T-helper 17 cell (primary cell): ENCODE measurements around the gene FAXDC2. TPM values are rescaled to one million over a fixed set of nuclear protein-coding genes. Genes with fewer than 3 reads are reported as not detected.
"Not testable (repeated sequence)": the region's sequence is repeated elsewhere in the genome, so short reads cannot be mapped to it uniquely, and the experiment has no call there.

Experiments
- ATAC-seq: fragments of 150-1000 bp; cut with Tn5 transposase; 2 replicates; pipeline ENCODE4 v1.10.0; 2021; ENCODE audit warnings: mild to moderate bottlenecking, moderate library complexity
- DNase-seq, 3 donors: peaks; one replicate each; pipeline versions ENCODE4 v3.0.0 to v3.0.0-alpha.2; 2020 to 2021
- H3K9me3 ChIP-seq: one replicate; pipeline ENCODE4 v1.7.0; 2013; ENCODE audit warnings: low read length, mild to moderate bottlenecking; ENCODE audit not compliant: control insufficient read depth, poor library complexity, severe bottlenecking
- H3K27ac Mint-ChIP-seq: one replicate; pipeline ENCODE4 v1.8.0; 2022; ENCODE audit warnings: mild to moderate bottlenecking, moderate library complexity, mixed read lengths
- H3K27me3 Mint-ChIP-seq: one replicate; pipeline ENCODE4 v1.8.0; 2022; ENCODE audit warnings: mixed read lengths
- H3K36me3 Mint-ChIP-seq: one replicate; pipeline ENCODE4 v1.8.0; 2022; ENCODE audit warnings: low read depth, mixed read lengths
- H3K4me1 Mint-ChIP-seq: one replicate; pipeline ENCODE4 v1.8.0; 2022; ENCODE audit warnings: mild to moderate bottlenecking, mixed read lengths
- H3K4me3 Mint-ChIP-seq: one replicate; pipeline ENCODE4 v1.8.0; 2022; ENCODE audit warnings: mild to moderate bottlenecking, moderate library complexity, mixed read lengths
- total RNA-seq, 4 donors: library from RNA in 2 of 4; stranded (reverse) in 2 of 4; gene quantifications; one replicate each; pipeline ENCODE4 v1.2.3 and lab custom pipeline; 2022 to 2026

The FAXDC2 gene
- total RNA-seq, 2 donors from 2014 or later = 1.1 to 36.8 TPM

- ATAC-seq = not testable (repeated sequence)
Measured at GRCh38 chr5:154832804-154833203, 17.6 kb downstream of the FAXDC2 start.

GRCh38 chr5:154831451-154831850 is 19.0 kb downstream of the FAXDC2 start:
- Mint-ChIP-seq H3K36me3 (no peaks in the 10 kb centered on the region), H3K4me3 (no peak overlapping the region), H3K4me1 (peaks cover 25% of the 10 kb centered on the region), H3K27ac (peak overlapping the region; percentile 90), H3K27me3 (no peaks in the 10 kb centered on the region)
- DNase-seq (no peak), ATAC-seq (no peak)
- H3K9me3 ChIP-seq = no peaks in the 10 kb centered on the region

More at GRCh38 chr5:154832804-154833203, 17.6 kb downstream of the FAXDC2 start:
- peaks cover 25% of the 10 kb centered on the region for H3K4me1 Mint-ChIP-seq
- DNase-seq, H3K27ac Mint-ChIP-seq, H3K4me3 Mint-ChIP-seq, H3K36me3 Mint-ChIP-seq, H3K9me3 ChIP-seq, H3K27me3 Mint-ChIP-seq: not testable (repeated sequence)

- H3K36me3 Mint-ChIP-seq = peaks cover 2% of the 10 kb centered on the region
Measured at GRCh38 chr5:154830596-154830995, 19.8 kb downstream of the FAXDC2 start.

GRCh38 chr5:154830219-154830595 is 20.2 kb downstream of the FAXDC2 start:
- Mint-ChIP-seq H3K4me1 (peaks cover 31% of the 10 kb centered on the region), H3K27ac (peak overlapping the region; percentile 90), H3K36me3 (peaks cover 2% of the 10 kb centered on the region), H3K4me3 (peak overlapping the region; percentile 75), H3K27me3 (no peaks in the 10 kb centered on the region)
- ATAC-seq = no peak
- DNase-seq = no peak
- H3K9me3 ChIP-seq = no peaks in the 10 kb centered on the region

More at GRCh38 chr5:154830596-154830995, 19.8 kb downstream of the FAXDC2 start:
- peak overlapping the region; percentile 90 for H3K27ac Mint-ChIP-seq
- H3K27me3 Mint-ChIP-seq = no peaks in the 10 kb centered on the region
- no peaks in the 10 kb centered on the region for H3K9me3 ChIP-seq
- peaks cover 30% of the 10 kb centered on the region for H3K4me1 Mint-ChIP-seq
- peak overlapping the region; percentile 75 for H3K4me3 Mint-ChIP-seq
- DNase-seq (no peak), ATAC-seq (no peak)

- H3K9me3 ChIP-seq = no peaks in the 10 kb centered on the region
- Mint-ChIP-seq H3K4me3 (peak overlapping the region; percentile 75), H3K27ac (peak overlapping the region; percentile 90), H3K27me3 (no peaks in the 10 kb centered on the region), H3K36me3 (peaks cover 2% of the 10 kb centered on the region), H3K4me1 (peaks cover 30% of the 10 kb centered on the region)
- ATAC-seq = peak; percentile 63
- no peak for DNase-seq
Measured at GRCh38 chr5:154829589-154830218, 20.7 kb downstream of the FAXDC2 start.

- no peak for ATAC-seq
- no peak for DNase-seq
- H3K4me1 Mint-ChIP-seq = peaks cover 28% of the 10 kb centered on the region
- H3K27ac Mint-ChIP-seq = peak overlapping the region; percentile 90
- no peaks in the 10 kb centered on the region for H3K27me3 Mint-ChIP-seq
- peaks cover 2% of the 10 kb centered on the region for H3K36me3 Mint-ChIP-seq
- H3K4me3 Mint-ChIP-seq = peak overlapping the region; percentile 75
- no peaks in the 10 kb centered on the region for H3K9me3 ChIP-seq
Measured at GRCh38 chr5:154829181-154829588, 21.2 kb downstream of the FAXDC2 start.

- H3K9me3 ChIP-seq = no peaks in the 10 kb centered on the region
- Mint-ChIP-seq H3K36me3 (peaks cover 2% of the 10 kb centered on the region), H3K4me1 (peaks cover 17% of the 10 kb centered on the region), H3K4me3 (no peak overlapping the region), H3K27ac (no peak overlapping the region), H3K27me3 (no peaks in the 10 kb centered on the region)
- ATAC-seq (no peak), DNase-seq (no peak)
Measured at GRCh38 chr5:154824070-154824469, 26.3 kb downstream of the FAXDC2 start.

GRCh38 chr5:154823605-154824004 is 26.8 kb downstream of the FAXDC2 start:
- H3K27ac Mint-ChIP-seq = no peak overlapping the region
- H3K27me3 Mint-ChIP-seq = no peaks in the 10 kb centered on the region
- peaks cover 17% of the 10 kb centered on the region for H3K4me1 Mint-ChIP-seq
- no peaks in the 10 kb centered on the region for H3K9me3 ChIP-seq
- ATAC-seq = no peak
- H3K4me3 Mint-ChIP-seq = no peak overlapping the region
- H3K36me3 Mint-ChIP-seq = peaks cover 2% of the 10 kb centered on the region
- DNase-seq = no peak

GRCh38 chr5:154822896-154823295 is 27.5 kb downstream of the FAXDC2 start:
- not testable (repeated sequence) for ATAC-seq, H3K36me3 Mint-ChIP-seq, H3K27me3 Mint-ChIP-seq, H3K4me3 Mint-ChIP-seq, H3K27ac Mint-ChIP-seq, DNase-seq, H3K9me3 ChIP-seq
- H3K4me1 Mint-ChIP-seq = peaks cover 14% of the 10 kb centered on the region

- no peak for ATAC-seq
- no peak for DNase-seq
- no peaks in the 10 kb centered on the region for H3K9me3 ChIP-seq
- Mint-ChIP-seq H3K27me3 (no peaks in the 10 kb centered on the region), H3K4me3 (no peak overlapping the region), H3K27ac (peak overlapping the region; percentile 65), H3K4me1 (peaks cover 13% of the 10 kb centered on the region), H3K36me3 (peaks cover 2% of the 10 kb centered on the region)
Measured at GRCh38 chr5:154820383-154820782, 30.0 kb downstream of the FAXDC2 start.

- Mint-ChIP-seq H3K27ac (no peak overlapping the region), H3K27me3 (no peaks in the 10 kb centered on the region), H3K4me1 (peaks cover 17% of the 10 kb centered on the region), H3K36me3 (peaks cover 4% of the 10 kb centered on the region), H3K4me3 (no peak overlapping the region)
- ATAC-seq (no peak), DNase-seq (no peak)
- H3K9me3 ChIP-seq = no peaks in the 10 kb centered on the region
Measured at GRCh38 chr5:154819546-154819945, 30.9 kb downstream of the FAXDC2 start.

GRCh38 chr5:154818471-154819116 is 31.8 kb downstream of the FAXDC2 start:
- peak overlapping the region; percentile 92 for H3K27ac Mint-ChIP-seq
- peaks cover 22% of the 10 kb centered on the region for H3K4me1 Mint-ChIP-seq
- no peak for DNase-seq
- no peak overlapping the region for H3K4me3 Mint-ChIP-seq
- no peaks in the 10 kb centered on the region for H3K9me3 ChIP-seq
- H3K36me3 Mint-ChIP-seq = peaks cover 4% of the 10 kb centered on the region
- H3K27me3 Mint-ChIP-seq = no peaks in the 10 kb centered on the region
- ATAC-seq = no peak

GRCh38 chr5:154817815-154818214 is 32.6 kb downstream of the FAXDC2 start:
- no peak for ATAC-seq

More at GRCh38 chr5:154817815-154818214, 32.6 kb downstream of the FAXDC2 start:
- H3K4me1 Mint-ChIP-seq = peaks cover 28% of the 10 kb centered on the region
- peaks cover 4% of the 10 kb centered on the region for H3K36me3 Mint-ChIP-seq
- H3K9me3 ChIP-seq = no peaks in the 10 kb centered on the region
- no peaks in the 10 kb centered on the region for H3K27me3 Mint-ChIP-seq
- no peak overlapping the region for H3K4me3 Mint-ChIP-seq
- DNase-seq = no peak
- peak overlapping the region; percentile 92 for H3K27ac Mint-ChIP-seq
